Measurements from ENCODE around the gene CCSER1.

Gene CCSER1

DNA sequence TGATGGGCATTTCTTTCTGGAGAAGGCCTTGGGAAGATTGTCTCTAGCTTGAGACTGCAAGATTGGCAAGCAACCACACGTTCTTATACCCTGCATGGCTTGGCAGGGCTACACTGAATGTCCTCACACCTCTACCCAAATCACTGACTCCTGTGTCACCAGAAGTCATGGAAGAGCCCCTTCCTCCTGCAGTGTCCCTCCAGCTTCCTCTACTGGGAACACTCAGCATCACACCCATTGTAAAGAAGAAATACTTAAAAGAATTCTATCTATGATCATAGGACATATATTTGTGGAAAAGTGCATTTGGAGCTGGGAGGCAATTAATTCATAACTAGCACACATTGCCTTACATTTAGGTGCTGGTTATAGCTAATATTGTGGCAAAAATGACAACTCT is 113.1 kb downstream of the CCSER1 start:
- H4K20me1 ChIP-seq (ENCODE audit: insufficient read depth, low read length), result no peaks in the 10 kb centered on the region
- TF ChIP-seq, protein P1, sequence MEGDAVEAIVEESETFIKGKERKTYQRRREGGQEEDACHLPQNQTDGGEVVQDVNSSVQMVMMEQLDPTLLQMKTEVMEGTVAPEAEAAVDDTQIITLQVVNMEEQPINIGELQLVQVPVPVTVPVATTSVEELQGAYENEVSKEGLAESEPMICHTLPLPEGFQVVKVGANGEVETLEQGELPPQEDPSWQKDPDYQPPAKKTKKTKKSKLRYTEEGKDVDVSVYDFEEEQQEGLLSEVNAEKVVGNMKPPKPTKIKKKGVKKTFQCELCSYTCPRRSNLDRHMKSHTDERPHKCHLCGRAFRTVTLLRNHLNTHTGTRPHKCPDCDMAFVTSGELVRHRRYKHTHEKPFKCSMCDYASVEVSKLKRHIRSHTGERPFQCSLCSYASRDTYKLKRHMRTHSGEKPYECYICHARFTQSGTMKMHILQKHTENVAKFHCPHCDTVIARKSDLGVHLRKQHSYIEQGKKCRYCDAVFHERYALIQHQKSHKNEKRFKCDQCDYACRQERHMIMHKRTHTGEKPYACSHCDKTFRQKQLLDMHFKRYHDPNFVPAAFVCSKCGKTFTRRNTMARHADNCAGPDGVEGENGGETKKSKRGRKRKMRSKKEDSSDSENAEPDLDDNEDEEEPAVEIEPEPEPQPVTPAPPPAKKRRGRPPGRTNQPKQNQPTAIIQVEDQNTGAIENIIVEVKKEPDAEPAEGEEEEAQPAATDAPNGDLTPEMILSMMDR (IDR thresholded peaks at IDR 0.05; ENCODE audit: low read length), result no peak
- TF ChIP-seq EZH2 (IDR thresholded peaks at IDR 0.05; ENCODE audit: borderline replicate concordance, low read length), result no peak
- H2AFZ ChIP-seq (ENCODE audit: low read length), result no peak overlapping the region
- H3K9me2 ChIP-seq (ENCODE audit: low read depth, low read length), result no peaks in the 10 kb centered on the region
- no peaks in the 10 kb centered on the region for H3K36me3 ChIP-seq (ENCODE audit: insufficient read depth, low read length)
- H3K4me2 ChIP-seq (ENCODE audit: low read length), result no peak overlapping the region
- no peak overlapping the region for H3K9ac ChIP-seq (ENCODE audit: low read length)
- H3F3A ChIP-seq (ENCODE audit: insufficient read depth, low read length), result no peaks in the 10 kb centered on the region
- no peaks in the 10 kb centered on the region for H3K27me3 ChIP-seq (ENCODE audit: insufficient read depth, low read length)
- H3K4me1 ChIP-seq (ENCODE audit: insufficient read depth, low read length, severe bottlenecking), result no peaks in the 10 kb centered on the region
- H3K79me2 ChIP-seq (ENCODE audit: insufficient read depth, low read length), result no peaks in the 10 kb centered on the region
- H3K4me3 ChIP-seq (ENCODE audit: low read depth, low read length, poor library complexity, severe bottlenecking), result no peak overlapping the region
- H3K9me3 ChIP-seq (ENCODE audit: low read length), result no peaks in the 10 kb centered on the region
- H3K27ac ChIP-seq (ENCODE audit: low read depth, low read length, poor library complexity, severe bottlenecking), result no peak overlapping the region

DNA sequence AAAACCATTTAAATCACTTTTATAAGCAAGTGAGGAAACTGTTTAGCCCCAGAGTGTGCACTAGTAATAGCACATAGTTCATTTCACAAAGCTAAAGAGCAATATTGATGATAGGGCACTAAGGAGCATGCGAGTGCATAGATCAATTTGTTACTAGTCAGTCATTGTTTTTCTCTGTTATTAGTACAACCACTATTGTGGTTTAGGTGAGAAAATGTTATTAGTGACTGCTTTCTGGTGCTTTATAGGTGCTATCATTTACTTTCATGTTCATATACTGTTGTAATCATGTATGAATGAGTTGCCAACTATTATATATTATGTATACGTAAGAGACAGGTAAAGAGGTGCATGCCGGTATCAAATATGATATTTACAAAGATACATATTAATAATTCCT is 113.8 kb downstream of the CCSER1 start:
- Histone ChIP-seq H3F3A (ENCODE audit: insufficient read depth, low read length) (no peaks in the 10 kb centered on the region), H3K9me3 (ENCODE audit: low read length) (no peaks in the 10 kb centered on the region), H3K9ac (ENCODE audit: low read length) (no peak overlapping the region), H3K4me2 (ENCODE audit: low read length) (no peak overlapping the region), H4K20me1 (ENCODE audit: insufficient read depth, low read length) (no peaks in the 10 kb centered on the region), H3K4me1 (ENCODE audit: insufficient read depth, low read length, severe bottlenecking) (no peaks in the 10 kb centered on the region), H3K79me2 (ENCODE audit: insufficient read depth, low read length) (no peaks in the 10 kb centered on the region), H3K9me2 (ENCODE audit: low read depth, low read length) (no peaks in the 10 kb centered on the region), H3K36me3 (ENCODE audit: insufficient read depth, low read length) (no peaks in the 10 kb centered on the region), H3K27me3 (ENCODE audit: insufficient read depth, low read length) (no peaks in the 10 kb centered on the region), H2AFZ (ENCODE audit: low read length) (no peak overlapping the region), H3K4me3 (ENCODE audit: low read depth, low read length, poor library complexity, severe bottlenecking) (no peak overlapping the region), H3K27ac (ENCODE audit: low read depth, low read length, poor library complexity, severe bottlenecking) (no peak overlapping the region)
- no peak for TF ChIP-seq EZH2 (IDR thresholded peaks at IDR 0.05; ENCODE audit: borderline replicate concordance, low read length)
- TF ChIP-seq, protein P1 (IDR thresholded peaks at IDR 0.05; ENCODE audit: low read length), result no peak

DNA sequence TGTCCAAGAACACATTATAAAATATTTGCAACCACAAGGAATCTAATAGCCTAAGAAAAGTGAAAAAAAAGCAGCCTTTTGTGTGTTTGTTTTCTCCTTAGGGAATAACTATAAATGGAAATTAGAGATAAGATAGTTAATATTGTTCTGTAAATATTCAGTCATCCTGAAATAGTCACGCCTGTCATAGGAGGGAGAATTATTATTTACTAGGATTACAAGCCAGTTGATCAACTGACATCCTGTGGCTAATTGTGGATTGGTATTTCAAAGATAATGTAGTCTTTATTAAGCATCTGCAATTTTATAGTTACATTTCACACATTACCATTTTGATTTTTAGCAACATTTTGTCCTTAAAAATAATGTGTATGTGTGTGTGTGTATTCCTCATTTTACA is 118.6 kb downstream of the CCSER1 start:
- no peaks in the 10 kb centered on the region for H3K9me2 ChIP-seq (ENCODE audit: low read depth, low read length)

More for the DNA sequence above, 118.6 kb downstream of the CCSER1 start:
- no peaks in the 10 kb centered on the region for H3K79me2 ChIP-seq (ENCODE audit: insufficient read depth, low read length)
- TF ChIP-seq, protein P1 (IDR thresholded peaks at IDR 0.05; ENCODE audit: low read length), result no peak
- no peak for TF ChIP-seq EZH2 (IDR thresholded peaks at IDR 0.05; ENCODE audit: borderline replicate concordance, low read length)
- no peaks in the 10 kb centered on the region for H3K4me1 ChIP-seq (ENCODE audit: insufficient read depth, low read length, severe bottlenecking)
- H4K20me1 ChIP-seq (ENCODE audit: insufficient read depth, low read length), result no peaks in the 10 kb centered on the region
- H3K4me2 ChIP-seq (ENCODE audit: low read length), result no peak overlapping the region
- no peaks in the 10 kb centered on the region for H3K36me3 ChIP-seq (ENCODE audit: insufficient read depth, low read length)
- H3K27me3 ChIP-seq (ENCODE audit: insufficient read depth, low read length), result no peaks in the 10 kb centered on the region
- H3K9me3 ChIP-seq (ENCODE audit: low read length), result no peaks in the 10 kb centered on the region
- H3K4me3 ChIP-seq (ENCODE audit: low read depth, low read length, poor library complexity, severe bottlenecking), result no peak overlapping the region
- H2AFZ ChIP-seq (ENCODE audit: low read length), result no peak overlapping the region
- no peaks in the 10 kb centered on the region for H3F3A ChIP-seq (ENCODE audit: insufficient read depth, low read length)
- no peak overlapping the region for H3K9ac ChIP-seq (ENCODE audit: low read length)
- H3K27ac ChIP-seq (ENCODE audit: low read depth, low read length, poor library complexity, severe bottlenecking), result no peak overlapping the region

Data from OCI-LY1 (cell line).